Mesendoderm (in vitro differentiated cells): ENCODE data around the gene EPHA3.

Experiments
- DNase-seq: peaks from one replicate; pipeline ENCODE4 v3.0.0; 2013
- H2AK5ac ChIP-seq: 2 replicates; pipeline ENCODE4 v1.6.1; 2013; ENCODE audit warnings: low read length, inconsistent platforms
- H2BK120ac ChIP-seq: 2 replicates; pipeline ENCODE4 v1.6.1; 2013; ENCODE audit warnings: low read depth, mild to moderate bottlenecking, low read length, moderate library complexity, mixed read lengths
- H2BK15ac ChIP-seq: replicated peaks from 2 replicates; pipeline ENCODE4 v1.6.1; 2013; ENCODE audit warnings: low read depth, mild to moderate bottlenecking, moderate library complexity
- H2BK5ac ChIP-seq: 2 replicates; pipeline ENCODE4 v1.6.1; 2013; ENCODE audit warnings: low read length, inconsistent platforms
- H3K18ac ChIP-seq: 2 replicates; pipeline ENCODE4 v1.6.1; 2013; ENCODE audit warnings: mild to moderate bottlenecking, low read length, mixed read lengths
- H3K23ac ChIP-seq: one replicate; pipeline ENCODE4 v1.6.1; 2013; ENCODE audit warnings: low read length
- H3K27ac ChIP-seq: 2 replicates; pipeline ENCODE4 v1.5.1; 2013; ENCODE audit warnings: low read depth, mild to moderate bottlenecking, inconsistent platforms, low read length, moderate library complexity
- H3K27me3 ChIP-seq: 2 replicates; pipeline ENCODE4 v1.6.1; 2013; ENCODE audit warnings: low read length, control low read depth, mild to moderate bottlenecking, inconsistent platforms; ENCODE audit not compliant: insufficient read depth, poor library complexity
- H3K36me3 ChIP-seq: 2 replicates; pipeline ENCODE4 v1.6.1; 2013; ENCODE audit warnings: low read length, inconsistent platforms; ENCODE audit not compliant: control insufficient read depth, insufficient read depth
- H3K4ac ChIP-seq: one replicate; pipeline ENCODE4 v1.6.1; 2013; ENCODE audit warnings: low read depth, mild to moderate bottlenecking, low read length, moderate library complexity
- H3K4me1 ChIP-seq: 2 replicates; pipeline ENCODE4 v1.6.1; 2013; ENCODE audit warnings: low read depth, low read length, inconsistent platforms; ENCODE audit not compliant: control insufficient read depth
- H3K4me2 ChIP-seq: 2 replicates; pipeline ENCODE4 v1.6.1; 2013; ENCODE audit warnings: low read length
- H3K4me3 ChIP-seq: 2 replicates; pipeline ENCODE4 v1.5.1; 2013; ENCODE audit warnings: mild to moderate bottlenecking, low read length
- H3K56ac ChIP-seq: one replicate; pipeline ENCODE4 v1.6.1; 2013; ENCODE audit warnings: low read length
- H3K79me1 ChIP-seq: 2 replicates; pipeline ENCODE4 v1.6.1; 2013; ENCODE audit warnings: low read length, inconsistent platforms
- H3K79me2 ChIP-seq: 2 replicates; pipeline ENCODE4 v1.6.1; 2013; ENCODE audit warnings: mild to moderate bottlenecking, low read length; ENCODE audit not compliant: control insufficient read depth, insufficient read depth
- H3K9ac ChIP-seq: 2 replicates; pipeline ENCODE4 v1.6.1; 2013; ENCODE audit warnings: low read length, inconsistent platforms
- H4K5ac ChIP-seq: one replicate; pipeline ENCODE4 v1.6.1; 2013; ENCODE audit warnings: low read length
- H4K8ac ChIP-seq: one replicate; pipeline ENCODE4 v1.6.1; 2013; ENCODE audit warnings: low read depth, mild to moderate bottlenecking, control low read depth, low read length, moderate library complexity
- WGBS: extraction: QIAGEN DNeasy Blood & Tissue Kit; methylation state at CpG from one replicate; pipeline ENCODE4 v1.1.7; 2013; ENCODE audit warnings: low lambda C conversion rate, missing lambda C conversion rate; ENCODE audit not compliant: insufficient coverage; ENCODE audit errors: extremely low coverage; 5-methylcytosine and 5-hydroxymethylcytosine counted together

EPHA3 gene

GRCh38 chr3:89252016-89252415, 144.6 kb downstream of the EPHA3 start:
- H3K27me3 ChIP-seq = no peaks in the 10 kb centered on the region
- no peak overlapping the region for H2BK15ac ChIP-seq
- H4K8ac ChIP-seq = no peak overlapping the region
- H3K79me1 ChIP-seq = no peaks in the 10 kb centered on the region
- no peak overlapping the region for H3K18ac ChIP-seq
- H3K79me2 ChIP-seq = no peaks in the 10 kb centered on the region
- no peak overlapping the region for H2AK5ac ChIP-seq
- no peak overlapping the region for H3K56ac ChIP-seq
- H2BK5ac ChIP-seq = no peak overlapping the region
- H3K23ac ChIP-seq = no peak overlapping the region
- no peak overlapping the region for H2BK120ac ChIP-seq
- no peaks in the 10 kb centered on the region for H3K4me1 ChIP-seq
- no peak overlapping the region for H3K27ac ChIP-seq
- WGBS = no CpG with 5 or more reads among the region's 4 CpGs
- no peaks in the 10 kb centered on the region for H3K36me3 ChIP-seq
- no peak overlapping the region for H3K9ac ChIP-seq
- no peak overlapping the region for H3K4ac ChIP-seq
- H3K4me3 ChIP-seq = no peak overlapping the region
- no peak overlapping the region for H4K5ac ChIP-seq
- DNase-seq = no peak
- no peak overlapping the region for H3K4me2 ChIP-seq

- H3K23ac ChIP-seq = no peak overlapping the region
- H3K56ac ChIP-seq = no peak overlapping the region
- H3K18ac ChIP-seq = no peak overlapping the region
- no peak overlapping the region for H3K9ac ChIP-seq
- H2BK120ac ChIP-seq = no peak overlapping the region
- no peak overlapping the region for H4K8ac ChIP-seq
- H3K36me3 ChIP-seq = no peaks in the 10 kb centered on the region
- no peak overlapping the region for H2BK5ac ChIP-seq
- no peaks in the 10 kb centered on the region for H3K79me2 ChIP-seq
- H3K27ac ChIP-seq = no peak overlapping the region
- H3K4ac ChIP-seq = no peak overlapping the region
- H3K4me1 ChIP-seq = no peaks in the 10 kb centered on the region
- no peak overlapping the region for H4K5ac ChIP-seq
- no peak overlapping the region for H3K4me2 ChIP-seq
- H3K27me3 ChIP-seq = no peaks in the 10 kb centered on the region
- H2AK5ac ChIP-seq = no peak overlapping the region
- H2BK15ac ChIP-seq = no peak overlapping the region
- WGBS = no CpG with 5 or more reads among the region's 2 CpGs
- H3K4me3 ChIP-seq = no peak overlapping the region
- no peaks in the 10 kb centered on the region for H3K79me1 ChIP-seq
- DNase-seq = no peak
Observed at GRCh38 chr3:89252860-89253259, 145.4 kb downstream of the EPHA3 start.

GRCh38 chr3:89256395-89256794, 149.0 kb downstream of the EPHA3 start:
- Histone ChIP-seq H3K27me3 (no peaks in the 10 kb centered on the region), H3K56ac (no peak overlapping the region), H3K4me3 (no peak overlapping the region), H3K79me2 (no peaks in the 10 kb centered on the region), H2BK15ac (no peak overlapping the region), H2BK120ac (no peak overlapping the region), H3K79me1 (no peaks in the 10 kb centered on the region), H3K4ac (no peak overlapping the region), H2BK5ac (no peak overlapping the region), H3K4me1 (no peaks in the 10 kb centered on the region), H3K27ac (no peak overlapping the region), H2AK5ac (no peak overlapping the region), H3K9ac (no peak overlapping the region), H3K23ac (no peak overlapping the region), H4K5ac (no peak overlapping the region), H3K18ac (no peak overlapping the region), H3K36me3 (no peaks in the 10 kb centered on the region), H3K4me2 (no peak overlapping the region), H4K8ac (no peak overlapping the region)
- no CpG with 5 or more reads among the region's 7 CpGs for WGBS
- no peak for DNase-seq

- Histone ChIP-seq H3K27ac (no peak overlapping the region), H3K79me2 (no peaks in the 10 kb centered on the region), H3K4me3 (no peak overlapping the region), H2AK5ac (no peak overlapping the region), H3K56ac (no peak overlapping the region), H2BK15ac (no peak overlapping the region), H3K27me3 (no peaks in the 10 kb centered on the region), H3K4me1 (no peaks in the 10 kb centered on the region), H4K8ac (no peak overlapping the region), H4K5ac (no peak overlapping the region), H3K36me3 (no peaks in the 10 kb centered on the region), H3K4ac (no peak overlapping the region), H2BK5ac (no peak overlapping the region), H3K23ac (no peak overlapping the region), H3K4me2 (no peak overlapping the region), H2BK120ac (no peak overlapping the region), H3K18ac (no peak overlapping the region), H3K9ac (no peak overlapping the region), H3K79me1 (no peaks in the 10 kb centered on the region)
- WGBS = no CpG with 5 or more reads among the region's 2 CpGs
- DNase-seq = no peak
Observed at GRCh38 chr3:89256882-89257281, 149.5 kb downstream of the EPHA3 start.

- Histone ChIP-seq H3K79me2 (no peaks in the 10 kb centered on the region), H3K23ac (no peak overlapping the region), H3K56ac (no peak overlapping the region), H2BK15ac (no peak overlapping the region), H2BK5ac (no peak overlapping the region), H2AK5ac (no peak overlapping the region), H3K18ac (no peak overlapping the region), H4K8ac (no peak overlapping the region), H4K5ac (no peak overlapping the region), H2BK120ac (no peak overlapping the region), H3K9ac (no peak overlapping the region), H3K4me2 (no peak overlapping the region), H3K36me3 (no peaks in the 10 kb centered on the region), H3K4me1 (no peaks in the 10 kb centered on the region), H3K4me3 (no peak overlapping the region), H3K4ac (no peak overlapping the region), H3K79me1 (no peaks in the 10 kb centered on the region), H3K27me3 (no peaks in the 10 kb centered on the region), H3K27ac (no peak overlapping the region)
- WGBS = no CpG with 5 or more reads among the region's 1 CpG
- DNase-seq = no peak
Observed at GRCh38 chr3:89260721-89261120, 153.3 kb downstream of the EPHA3 start.

- Histone ChIP-seq H3K36me3 (no peaks in the 10 kb centered on the region), H3K79me2 (no peaks in the 10 kb centered on the region), H3K9ac (no peak overlapping the region), H3K4me1 (no peaks in the 10 kb centered on the region), H4K5ac (no peak overlapping the region), H2BK15ac (no peak overlapping the region), H3K56ac (no peak overlapping the region), H3K27me3 (no peaks in the 10 kb centered on the region), H2AK5ac (no peak overlapping the region), H2BK120ac (no peak overlapping the region), H4K8ac (no peak overlapping the region), H3K4me2 (no peak overlapping the region), H3K23ac (no peak overlapping the region), H3K4ac (no peak overlapping the region), H3K27ac (no peak overlapping the region), H3K79me1 (no peaks in the 10 kb centered on the region), H3K18ac (no peak overlapping the region), H2BK5ac (no peak overlapping the region), H3K4me3 (no peak overlapping the region)
- WGBS = no CpG with 5 or more reads among the region's 4 CpGs
- DNase-seq = no peak
Observed at GRCh38 chr3:89261673-89262072, 154.3 kb downstream of the EPHA3 start.
